HL-60/S4 treated with phorbol 12-myristate 13-acetate at 8.2 ng/mL for 4 days and 3 days (cell line): Measurements from ENCODE around the gene SPI1.

Experiments
- in situ Hi-C: fragments of 300-500 bp; cut with MboI; formaldehyde crosslinking; loops from 2 replicates; pipeline ENCODE4 v1.15.0; 2022; ENCODE audit warnings: low sequenced_read_pairs

SPI1 gene

DNA sequence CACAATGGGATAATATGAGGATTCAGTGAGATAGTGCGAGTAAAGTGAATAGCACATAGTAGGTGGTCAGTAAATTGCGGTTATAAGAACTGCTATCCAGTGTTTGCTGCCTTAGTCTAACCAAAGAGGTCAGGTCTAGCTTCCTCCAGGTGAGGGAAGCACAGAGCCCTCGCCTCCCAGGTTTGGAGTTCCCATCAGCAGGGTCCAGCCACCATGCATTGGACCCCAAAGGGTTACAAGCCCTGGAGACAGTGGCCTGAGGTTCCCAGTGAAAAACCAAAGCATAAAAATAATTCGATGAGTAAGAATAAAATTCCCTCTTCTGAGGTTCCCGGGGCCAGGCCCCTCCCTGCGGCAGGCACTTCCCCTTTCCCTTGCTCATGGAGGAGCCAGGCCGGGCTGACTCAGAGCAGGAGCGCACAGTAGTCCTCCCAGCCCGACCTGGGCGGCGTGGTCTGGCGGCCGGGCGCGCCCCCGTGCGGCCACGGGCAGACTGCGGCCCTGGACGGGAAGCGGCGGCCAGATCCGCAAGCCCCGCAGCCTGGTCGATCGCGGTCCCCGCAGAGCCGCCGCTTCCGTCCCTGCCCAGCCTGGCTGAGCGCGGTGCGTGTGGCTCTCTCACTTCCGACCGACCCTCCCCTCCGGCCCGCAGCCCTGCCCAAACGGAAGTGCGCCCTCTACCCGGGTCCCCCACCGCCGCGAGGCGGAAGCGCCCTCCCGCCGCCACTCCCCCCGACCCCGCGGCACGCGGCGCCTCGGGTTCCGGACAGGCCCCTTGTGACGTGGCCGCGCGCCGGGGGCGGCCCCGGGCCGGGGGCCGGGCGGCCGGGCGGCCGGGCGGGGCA, 29.6 kb upstream of the SPI1 start, which contains the start of gene SLC39A13:
Gene SLC39A13, plus strand, starts transcription at position 845 of the 845 bp plus-strand sequence. CDS start 1,505 bp downstream, outside the sequence.
- in situ Hi-C loops: no loop called here

GRCh38 chr11:47406896-47407745, 28.8 kb upstream of the SPI1 start:
- in situ Hi-C loops: no loop called here

DNA sequence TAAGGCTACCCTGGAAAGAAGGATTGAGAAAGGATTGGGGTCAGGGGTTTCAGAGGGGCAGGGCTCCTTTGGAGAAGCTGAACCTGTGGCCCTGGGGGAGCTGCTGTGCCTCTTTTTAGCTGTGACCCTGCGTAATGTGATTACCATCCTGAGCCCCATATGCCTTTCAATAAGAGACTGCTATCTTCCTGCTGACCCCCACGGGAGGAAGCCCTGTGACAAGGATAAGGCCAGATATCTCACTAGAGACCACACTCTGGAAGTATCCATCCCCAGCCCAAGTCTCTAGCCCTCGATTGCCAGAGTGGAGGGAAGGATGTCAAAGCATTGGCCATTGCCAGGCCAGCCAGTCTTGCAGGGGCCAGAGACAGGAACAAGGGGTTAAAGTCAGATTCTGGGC, 25.2 kb upstream of the SPI1 start:
- in situ Hi-C loops: no loop called here

DNA sequence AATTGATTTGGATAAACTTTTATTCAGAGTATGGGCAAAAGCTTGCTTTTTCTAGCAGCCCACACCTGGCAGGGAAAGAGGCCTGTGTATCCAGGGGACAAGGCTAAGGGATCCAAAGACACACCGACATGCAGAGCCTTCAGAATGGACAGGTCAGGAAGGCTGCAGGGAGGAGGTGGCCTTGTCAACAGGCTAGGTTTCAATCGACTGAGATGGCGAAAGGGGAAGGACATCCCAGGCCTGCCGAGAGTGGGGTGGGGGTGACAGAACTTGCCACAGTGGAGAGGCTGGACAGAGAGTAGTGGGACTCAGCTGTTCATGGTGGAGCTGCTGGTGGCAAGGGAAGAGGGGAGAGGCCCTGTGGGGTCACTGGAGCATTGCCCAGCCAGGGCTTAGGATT, 24.8 kb upstream of the SPI1 start:
- in situ Hi-C loops: no loop called here

- in situ Hi-C loops: no loop called here
Observed at GRCh38 chr11:47400768-47401279, 22.5 kb upstream of the SPI1 start.

GRCh38 chr11:47399860-47400767, 21.8 kb upstream of the SPI1 start:
- in situ Hi-C loops: no loop called here

- in situ Hi-C loops: no loop called here
Observed at GRCh38 chr11:47398551-47398950, 20.2 kb upstream of the SPI1 start.

GRCh38 chr11:47398011-47398410, 19.7 kb upstream of the SPI1 start:
- in situ Hi-C loops: no loop called here

DNA sequence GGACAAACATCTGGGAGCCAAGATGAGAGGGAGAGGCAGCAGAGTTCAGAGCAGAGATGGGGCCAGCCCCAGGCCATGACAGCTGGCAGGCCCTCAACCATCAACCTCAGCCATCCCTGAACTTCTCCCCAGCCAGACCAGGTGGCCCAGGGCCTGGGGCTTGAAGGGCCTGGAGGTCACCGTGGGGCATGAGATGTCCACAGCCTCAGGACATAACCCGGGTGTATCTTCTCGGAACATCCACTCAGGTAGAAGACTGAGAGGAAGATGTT, 17.6 kb upstream of the SPI1 start:
- in situ Hi-C loops: no loop called here

DNA sequence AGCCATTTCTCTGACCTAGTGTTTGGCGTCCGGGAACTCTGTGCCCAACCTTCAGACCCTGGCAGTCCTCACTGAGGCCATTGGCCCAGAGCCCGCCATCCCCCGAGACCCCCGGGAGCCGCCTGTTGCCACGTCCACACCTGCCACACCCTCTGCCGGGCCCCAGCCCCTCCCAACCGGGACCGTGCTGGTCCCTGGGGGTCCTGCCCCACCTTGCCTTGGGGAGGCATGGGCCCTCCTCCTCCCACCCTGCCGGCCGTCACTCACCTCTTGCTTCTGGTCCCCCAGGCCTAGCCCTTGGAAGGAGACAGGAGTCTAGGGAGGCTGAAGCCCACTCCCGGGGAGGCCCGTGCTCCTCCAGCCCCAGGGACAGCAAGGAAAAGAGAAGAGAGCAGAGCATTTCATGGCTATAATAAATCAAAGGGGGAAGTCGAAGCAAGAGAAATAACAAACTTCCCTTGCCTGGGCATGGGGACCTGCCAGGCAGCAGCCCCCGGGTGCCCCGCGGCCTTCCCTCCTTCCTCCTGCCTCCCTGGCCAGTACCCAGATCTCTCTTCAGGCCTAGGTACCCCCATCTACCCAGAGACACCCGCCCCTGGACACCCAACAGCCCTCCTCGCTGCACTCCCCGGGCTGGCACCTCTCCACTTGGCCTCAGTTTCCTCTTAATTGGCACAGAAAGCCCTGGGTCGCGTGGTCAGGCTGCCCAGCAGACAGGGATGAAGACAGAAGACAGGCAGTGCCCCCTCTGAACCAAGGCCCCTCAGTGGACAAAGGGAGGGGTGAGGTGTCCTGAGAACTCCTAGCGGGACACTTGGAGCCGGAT, 17.1 kb upstream of the SPI1 start:
- in situ Hi-C loops: no loop called here

- in situ Hi-C loops: no loop called here
Observed at GRCh38 chr11:47394322-47395222, 16.2 kb upstream of the SPI1 start.

- in situ Hi-C loops: no loop called here
Observed at GRCh38 chr11:47394050-47394321, 15.6 kb upstream of the SPI1 start.

- in situ Hi-C loops: no loop called here
Observed at GRCh38 chr11:47393163-47394049, 15.1 kb upstream of the SPI1 start.

DNA sequence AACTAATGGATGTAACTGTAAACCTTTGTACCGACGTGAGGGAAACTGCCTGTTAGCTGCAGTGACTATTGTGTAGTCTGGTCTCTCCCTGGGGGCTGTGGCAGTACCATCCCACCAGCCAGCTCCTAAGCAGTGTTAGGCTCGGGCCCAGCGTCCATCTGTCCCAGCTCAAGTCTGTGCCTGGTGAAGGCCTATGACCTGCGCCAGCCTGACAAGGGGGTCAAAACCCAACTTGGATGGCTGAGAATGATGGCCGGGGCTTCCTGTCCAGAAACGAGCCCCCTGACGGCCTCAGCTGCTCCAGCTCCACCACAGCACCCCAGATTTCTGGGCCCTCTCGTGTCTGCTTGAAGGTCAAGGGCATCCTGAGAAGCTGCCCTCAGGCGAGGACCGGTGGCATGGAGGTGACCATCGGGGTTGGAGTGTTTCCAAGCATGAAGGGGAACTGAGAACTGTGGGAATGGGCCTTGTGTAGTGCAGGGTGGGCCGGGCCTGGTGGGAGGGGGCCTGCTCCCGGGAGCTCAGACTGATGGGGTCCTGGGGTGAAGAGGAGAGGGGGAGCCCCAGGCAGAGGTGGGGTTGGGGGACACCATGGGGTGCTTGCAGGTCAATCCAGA, 14.3 kb upstream of the SPI1 start:
- in situ Hi-C loops: no loop called here

- in situ Hi-C loops: no loop called here
Observed at GRCh38 chr11:47391711-47392432, 13.5 kb upstream of the SPI1 start.

DNA sequence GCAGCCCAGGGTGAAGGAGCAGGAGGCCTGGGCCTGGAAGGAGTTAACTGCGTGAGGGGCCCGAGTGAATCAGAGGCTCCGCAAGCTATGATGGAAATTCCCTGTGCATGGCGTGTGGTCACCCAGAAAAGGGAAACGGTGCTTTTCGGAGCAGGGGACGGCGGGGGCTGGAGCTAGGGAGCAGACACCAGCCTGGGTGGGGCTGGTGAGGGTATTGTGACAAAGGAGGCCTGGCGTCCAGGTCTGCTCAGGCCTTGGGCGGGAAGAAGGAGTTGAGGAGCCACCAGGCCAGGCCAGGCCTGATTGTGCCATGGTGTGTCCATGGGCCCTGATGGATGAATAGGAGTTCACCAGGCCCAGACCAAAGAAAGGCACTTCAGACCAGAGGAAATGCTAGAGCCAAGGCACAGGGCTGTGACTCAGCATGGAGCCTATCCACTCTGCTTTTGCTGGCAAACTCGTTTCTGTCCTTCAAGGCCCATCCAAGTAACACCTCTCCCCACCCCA, 12.8 kb upstream of the SPI1 start:
- in situ Hi-C loops: no loop called here

DNA sequence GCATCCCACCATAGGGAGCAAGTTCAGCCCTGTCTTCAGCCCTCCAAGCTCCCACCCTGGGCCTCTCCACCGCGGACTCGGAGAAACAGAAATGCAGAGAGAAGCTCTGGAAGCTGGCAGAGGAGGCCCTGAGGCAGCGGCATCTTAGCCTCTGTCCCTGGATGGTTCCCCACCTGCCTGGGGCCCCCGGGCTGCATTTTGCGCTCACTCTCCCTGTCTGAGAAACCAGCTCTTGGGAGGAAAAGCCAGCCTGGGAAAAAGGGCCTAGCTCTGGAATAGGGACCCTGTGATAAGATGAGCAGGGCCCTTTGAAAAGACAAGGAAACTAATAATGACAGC, 12.0 kb upstream of the SPI1 start:
- in situ Hi-C loops: no loop called here
